HCT116 (cell line): ENCODE measurements around the gene CD1B.

ENCODE experiments used
- CTCF ChIP-seq, 3 experiments: fragments of 200-600 bp in 1 of 3; sonication (generic) in 1 of 3; IDR thresholded peaks in 2 of 3; conservative IDR thresholded peaks in 1 of 3; 2 replicates each; pipeline ENCODE4 v1.5.1; 2012 to 2017; ENCODE audit warnings: low read depth in 2 of 3, low read length in 2 of 3, antibody characterized with exemption in 1 of 3, borderline replicate concordance in 1 of 3, control low read depth in 1 of 3, mild to moderate bottlenecking in 1 of 3, mixed read lengths in 1 of 3, mixed run types in 1 of 3, moderate library complexity in 1 of 3; ENCODE audit not compliant: insufficient read depth in 1 of 3
- EZH2 ChIP-seq: fragments of 200-600 bp; sonication (generic); IDR thresholded peaks from 2 replicates; pipeline ENCODE4 v1.6.1; 2017; ENCODE audit warnings: antibody characterized with exemption, mixed run types
- POLR2A ChIP-seq: IDR thresholded peaks from 2 replicates; pipeline ENCODE4 v1.7.0; 2011; ENCODE audit warnings: borderline replicate concordance; ENCODE audit not compliant: insufficient read depth, insufficient read length; ENCODE audit errors: extremely low read depth
- POLR2AphosphoS5 ChIP-seq: IDR thresholded peaks from 2 replicates; pipeline ENCODE4 v1.6.1; 2011; ENCODE audit warnings: mild to moderate bottlenecking, low read depth, low read length, moderate library complexity
- SRF ChIP-seq: IDR thresholded peaks from 2 replicates; pipeline ENCODE4 v1.6.1; 2012; ENCODE audit warnings: low read depth

- TF ChIP-seq CTCF (IDR thresholded peaks at IDR 0.05 in 2 of 3, conservative IDR thresholded peaks at IDR 0.05 in 1 of 3; ENCODE audit: borderline replicate concordance in 1 of 3, insufficient read depth in 1 of 3, low read depth in 2 of 3, low read length in 2 of 3) (no peak), SRF (no peak), POLR2AphosphoS5 (no peak), POLR2A (no peak), EZH2 (no peak)
Observed at GRCh38 chr1:158286487-158286886, 44.8 kb downstream of the CD1B start.
